Head of caudate nucleus (tissue), 42 donors: ENCODE measurements around the gene DCHS2.

Experiments used
- DNase-seq, 42 donors: peaks; one replicate each; pipeline versions ENCODE4 v3.0.0 to v3.0.0-alpha.2; 2020 to 2021; ENCODE audit warnings: mixed read lengths in 7 of 42
- intact Hi-C: fragments of 100-400 bp; cut with DNase I; formaldehyde crosslinking; loops from one replicate; pipeline ENCODE4 v1.15.0; 2022

DCHS2 gene

GRCh38 chr4:154462081-154462810 lies 29.4 kb downstream of the DCHS2 start:
- no peak for DNase-seq

GRCh38 chr4:154457471-154457870 lies 34.1 kb downstream of the DCHS2 start:
- DNase-seq, result no peak
- intact Hi-C loops, result no loop called here

More at GRCh38 chr4:154462081-154462810, 29.4 kb downstream of the DCHS2 start:
- intact Hi-C loops, result no loop called here

- intact Hi-C loops, result no loop called here
- no peak for DNase-seq
These were observed 34.7 kb downstream of the DCHS2 start for GRCh38 chr4:154456889-154457288.

DNA sequence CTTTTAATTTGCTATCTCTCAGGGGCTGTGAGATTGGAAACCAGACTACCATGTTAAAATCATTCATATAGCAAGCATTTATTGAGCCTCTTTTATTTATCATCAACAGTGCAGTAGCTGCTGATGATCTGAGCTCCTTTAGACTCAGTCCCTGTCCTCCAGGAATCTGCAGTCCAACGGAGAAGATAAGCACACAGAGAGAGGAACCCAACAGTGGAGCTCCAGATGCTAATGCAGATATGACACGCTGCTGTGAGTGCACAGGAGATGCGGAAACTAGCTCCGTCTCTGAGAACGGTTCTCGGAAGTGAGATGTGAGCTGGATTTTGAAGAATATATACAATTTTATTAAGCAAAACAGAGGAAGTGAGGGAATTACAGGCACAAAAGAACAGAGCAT lies 35.4 kb downstream of the DCHS2 start:
- DNase-seq, result no peak
- intact Hi-C loops, result no loop called here

DNA sequence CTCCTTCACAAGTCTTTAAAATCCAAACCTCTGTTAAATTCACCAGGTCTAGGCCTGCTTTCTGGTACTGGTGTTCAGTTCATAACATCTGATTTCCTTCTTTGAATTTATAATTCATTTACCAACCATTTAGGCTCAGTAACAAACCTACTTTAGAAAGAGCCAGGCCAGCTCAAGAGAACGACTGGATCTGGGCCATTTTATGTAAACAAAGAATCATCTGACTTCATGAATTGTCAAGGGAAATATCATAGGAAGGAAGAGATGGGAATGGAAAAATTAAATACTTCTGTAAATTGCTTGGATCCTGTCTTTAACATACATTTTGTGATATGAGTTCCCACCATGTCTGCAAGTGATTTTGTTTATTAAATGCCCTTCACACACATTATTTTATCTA lies 36.5 kb downstream of the DCHS2 start:
- intact Hi-C loops, result no loop called here
- DNase-seq, result no peak

- intact Hi-C loops, result no loop called here
- no peak for DNase-seq
These were observed 36.9 kb downstream of the DCHS2 start for GRCh38 chr4:154454710-154455109.

- intact Hi-C loops, result no loop called here
- DNase-seq, result no peak
These were observed 38.7 kb downstream of the DCHS2 start for GRCh38 chr4:154452798-154453346.

DNA sequence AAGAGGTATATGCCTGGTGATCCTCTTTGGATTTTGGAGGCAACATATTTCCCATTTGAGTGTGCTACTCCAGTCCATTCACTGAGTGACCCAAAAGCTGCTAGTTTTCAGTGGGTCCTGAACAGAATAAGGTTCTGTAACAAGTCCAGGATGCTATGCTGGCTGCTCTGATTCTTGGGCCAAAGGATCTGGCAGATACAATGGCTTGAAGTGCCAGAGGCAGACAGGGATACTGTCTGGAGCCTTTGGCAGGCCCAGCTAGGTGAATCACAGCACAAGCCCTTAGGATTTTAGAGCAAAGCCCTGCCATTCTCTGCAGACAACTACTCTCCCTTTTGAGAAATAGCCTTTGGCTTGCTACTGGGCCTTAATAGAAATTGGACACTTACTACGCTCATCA lies 40.6 kb downstream of the DCHS2 start:
- intact Hi-C loops, result no loop called here
- peak in 11 of 42 donors; percentile 2 to 70 (median 19) for DNase-seq

- no peak for DNase-seq
- intact Hi-C loops, result no loop called here
These were observed 46.6 kb downstream of the DCHS2 start for GRCh38 chr4:154444958-154445357.

GRCh38 chr4:154441982-154442381 lies 49.6 kb downstream of the DCHS2 start:
- intact Hi-C loops, result no loop called here
- no peak for DNase-seq

GRCh38 chr4:154441124-154441523 lies 50.5 kb downstream of the DCHS2 start:
- DNase-seq, result no peak
- intact Hi-C loops, result no loop called here

DNA sequence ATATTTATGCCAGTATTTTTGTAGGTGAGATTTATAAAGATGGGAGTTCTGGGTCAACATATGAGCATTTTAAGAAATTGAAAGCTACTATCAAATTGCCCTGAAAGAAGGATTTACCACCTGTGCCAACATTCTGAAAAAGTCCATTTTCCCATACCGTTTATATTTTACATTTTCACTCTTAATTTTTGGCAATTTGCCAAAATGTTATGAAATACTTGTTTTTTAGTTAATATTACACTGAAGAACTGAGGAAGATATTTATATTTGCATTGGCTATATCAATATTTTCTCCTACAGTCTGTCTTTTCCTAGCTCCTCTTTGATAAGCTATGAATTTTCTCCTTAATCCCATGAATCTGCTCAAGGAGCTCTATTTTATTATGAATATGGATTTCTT lies 52.4 kb downstream of the DCHS2 start:
- intact Hi-C loops, result no loop called here
- no peak for DNase-seq

- no peak for DNase-seq
- intact Hi-C loops, result no loop called here
These were observed 55.7 kb downstream of the DCHS2 start for GRCh38 chr4:154435895-154436294.

DNA sequence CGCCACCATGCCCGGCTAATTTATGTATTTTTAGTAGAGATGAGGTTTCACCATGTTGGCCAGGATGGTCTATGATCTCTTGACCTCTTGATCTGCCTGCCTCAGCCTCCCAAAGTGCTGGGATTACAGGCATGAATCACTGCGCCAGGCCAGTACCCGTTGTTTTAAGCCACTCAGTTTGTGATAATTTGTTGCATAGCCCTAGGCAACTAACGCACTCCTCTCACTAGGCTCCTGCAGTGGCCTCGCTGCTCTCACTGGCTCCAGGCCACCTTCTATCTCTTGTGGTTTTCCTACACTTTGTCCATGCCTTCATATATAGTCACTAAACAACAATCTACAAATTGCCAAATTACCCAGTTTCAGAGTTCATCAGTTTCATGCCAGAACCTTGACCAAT lies 58.1 kb downstream of the DCHS2 start:
- no peak for DNase-seq
- intact Hi-C loops, result no loop called here

GRCh38 chr4:154429176-154429575 lies 62.4 kb downstream of the DCHS2 start:
- DNase-seq, result no peak
- intact Hi-C loops, result no loop called here

GRCh38 chr4:154427149-154427548 lies 64.5 kb downstream of the DCHS2 start:
- DNase-seq, result no peak
- intact Hi-C loops, result no loop called here

GRCh38 chr4:154425514-154425913 lies 66.1 kb downstream of the DCHS2 start:
- DNase-seq, result peak in 1 of 42 donors; percentile 5
- intact Hi-C loops, result no loop called here

DNA sequence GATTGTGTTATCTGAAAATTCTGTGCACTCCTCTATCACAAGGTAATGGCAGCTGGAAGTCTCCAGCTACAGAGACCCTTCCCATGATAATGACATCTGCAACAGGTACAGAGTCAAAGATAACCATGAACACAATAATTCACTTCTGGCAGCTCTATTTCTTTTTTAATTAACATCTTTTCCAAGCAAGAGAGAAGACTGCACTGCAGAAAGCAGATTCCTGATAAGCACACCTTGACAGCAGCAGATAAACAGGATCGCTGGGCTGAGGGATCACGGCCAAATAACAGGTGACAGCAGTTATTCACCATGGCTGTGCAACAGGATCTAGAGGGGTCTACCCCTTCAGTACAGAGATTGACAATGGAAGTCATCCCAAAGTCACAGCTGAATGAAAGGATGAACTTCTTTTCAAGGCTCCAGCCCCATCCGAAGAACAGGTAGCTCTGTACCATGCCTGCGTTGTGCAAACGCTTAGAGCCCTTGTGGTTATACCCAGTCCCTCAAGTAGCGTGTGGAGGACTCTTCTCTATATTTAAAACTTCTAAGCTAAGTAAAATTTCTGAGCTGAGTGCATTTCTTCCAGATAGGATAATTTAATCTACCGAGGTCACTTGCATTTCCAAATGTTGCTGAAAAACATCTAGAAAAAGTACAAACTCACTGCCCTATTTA lies 66.7 kb downstream of the DCHS2 start:
- no peak for DNase-seq
- intact Hi-C loops, result no loop called here

DNA sequence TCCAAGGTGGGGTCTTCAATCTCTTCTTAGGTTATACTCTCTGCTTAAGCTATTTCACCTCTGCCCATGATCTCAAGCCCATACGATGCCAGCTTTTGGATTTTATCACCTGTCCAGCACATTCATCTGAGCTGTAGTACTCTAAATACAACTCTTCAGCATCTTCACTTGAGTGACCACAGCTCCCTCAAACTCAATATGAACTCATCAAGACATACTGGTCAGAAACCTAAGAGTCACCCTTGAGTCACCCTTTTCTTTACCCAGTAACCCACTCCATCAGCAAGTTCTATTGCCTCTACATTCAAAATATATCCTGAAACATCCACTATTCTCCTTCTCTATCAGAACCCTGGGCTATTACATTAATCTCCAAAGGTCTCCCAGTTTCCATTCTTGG lies 69.4 kb downstream of the DCHS2 start:
- no peak for DNase-seq
- intact Hi-C loops, result no loop called here

GRCh38 chr4:154421618-154422017 lies 70.0 kb downstream of the DCHS2 start:
- intact Hi-C loops, result no loop called here
- no peak for DNase-seq

GRCh38 chr4:154417373-154417673 lies 74.3 kb downstream of the DCHS2 start:
- DNase-seq, result no peak
- intact Hi-C loops, result no loop called here
